Right lobe of liver (tissue), 6 donors: Measurements from ENCODE around the gene CCDC6. TPM values are rescaled to one million over a fixed set of nuclear protein-coding genes. Genes with fewer than 3 reads are reported as not detected.
A peak's percentile ranks its signal among the peaks of the same experiment; 100 is the strongest.

Source experiments
- ATAC-seq, 4 donors: fragments of 200-7000 bp; cut with Tn5 transposase; one replicate each; pipeline ENCODE4 v1.9.1; 2020; ENCODE audit warnings: mild to moderate bottlenecking in 4 of 4, moderate library complexity in 4 of 4
- DNase-seq, 3 donors: peaks; one replicate each; pipeline ENCODE4 v3.0.0-alpha.2; 2020
- H3K27ac ChIP-seq, 3 donors: fragments of 200-600 bp; one replicate each; pipeline ENCODE4 v1.8.0; 2022
- H3K27me3 ChIP-seq, 2 donors: fragments of 200-600 bp; one replicate each; pipeline ENCODE4 v1.8.0; 2022
- H3K36me3 ChIP-seq, 4 donors: fragments of 200-600 bp; sonication (generic) in 1 of 4; one replicate each; pipeline versions ENCODE4 v1.5.1 to v1.8.0; 2017 to 2022; ENCODE audit warnings: control low read depth in 1 of 4
- H3K4me1 ChIP-seq, 4 donors: fragments of 200-600 bp; sonication (generic) in 1 of 4; one replicate each; pipeline versions ENCODE4 v1.5.1 to v1.8.0; 2017 to 2022; ENCODE audit warnings: control low read depth in 1 of 4
- H3K4me3 ChIP-seq, 3 donors: fragments of 200-600 bp; one replicate each; pipeline ENCODE4 v1.8.0; 2022
- H3K9me3 ChIP-seq, 4 donors: fragments of 200-600 bp; sonication (generic) in 1 of 4; one replicate each; pipeline versions ENCODE4 v1.5.1 to v1.8.0; 2017 to 2022; ENCODE audit warnings: control low read depth in 1 of 4
- POLR2A ChIP-seq: fragments of 450-650 bp; IDR thresholded peaks from one replicate; pipeline ENCODE4 v1.6.1; 2017; ENCODE audit warnings: antibody characterized with exemption, mild to moderate bottlenecking
- WGBS: methylation state at CpG from one replicate; pipeline ENCODE4 v1.1.6; 2018; ENCODE audit warnings: low coverage, low lambda C conversion rate; ENCODE audit not compliant: insufficient coverage; ENCODE audit errors: missing lambda C conversion rate; 5-methylcytosine and 5-hydroxymethylcytosine counted together
- intact Hi-C, 2 donors: fragments of 100-400 bp; cut with DNase I; formaldehyde crosslinking; loops; one replicate each; pipeline versions ENCODE4 v1.11.2 to v1.14.1; 2022
- total RNA-seq, 6 experiments: library from RNA; depleted of rRNA in 2 of 6; stranded (reverse); fragments of >200 nt in 2 of 6; fragmentation: NEBNext Ultra II Directional in 3 of 6; extraction: Animal tissue kit (Norgen Biotek cat#: 25700) in 3 of 6; gene quantifications; one replicate each; pipeline versions ENCODE4 v1.1.0 to v1.2.4, GENCODE V29; 2016 to 2023
- TF ChIP-seq, protein P1 (sequence below), 4 donors: fragments of 200-600 bp in 3 of 4; fragments of 450-650 bp in 1 of 4; IDR thresholded peaks; one replicate each; pipeline versions ENCODE4 v1.5.1 to v1.8.0; 2016 to 2022; ENCODE audit warnings: antibody characterized with exemption in 4 of 4, mild to moderate bottlenecking in 2 of 4
- donor health status: DM: no; HTN: yes; CAD: no.
- donor health status: DM: no; HTN: no; CAD: no.
- donor health status: DM: no; HTN: no; CAD: no.
- donor health status: DM: no; HTN: yes; CAD: no.
- donor health status: DM: no; HTN: yes; CAD: no.

The CCDC6 gene
- total RNA-seq, 6 experiments from 2014 or later = 9.2 to 20.4 (median 14.8) TPM

DNA sequence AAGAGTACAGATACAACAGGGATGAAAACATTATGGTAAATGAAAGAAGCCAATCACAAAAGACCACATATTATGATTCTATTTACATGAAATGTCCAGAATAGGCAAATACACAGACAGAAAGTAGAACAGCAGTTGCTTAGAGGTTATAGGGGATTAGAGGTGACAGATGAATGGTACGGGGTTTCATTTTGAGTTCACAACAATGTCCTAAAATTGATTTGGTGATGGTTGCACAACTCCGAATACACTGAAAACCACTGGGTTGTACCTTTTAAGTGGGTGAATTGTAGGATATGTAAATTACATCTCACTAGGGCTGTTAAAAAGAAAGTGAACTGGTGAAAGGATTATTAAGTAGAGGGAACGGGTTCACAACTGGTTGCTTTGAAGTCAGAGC is 76.8 kb downstream of the CCDC6 start:
- no peak for DNase-seq
- Histone ChIP-seq H3K4me3 (no peak overlapping the region), H3K27me3 (no peaks in the 10 kb centered on the region), H3K9me3 (no peaks in the 10 kb centered on the region), H3K4me1 (peaks cover 0 to 11% (median 0%) of the 10 kb centered on the region in 4 donors), H3K36me3 (peaks cover 0 to 3% (median 0%) of the 10 kb centered on the region in 4 donors), H3K27ac (no peak overlapping the region)
- TF ChIP-seq POLR2A = no peak
- TF ChIP-seq, protein P1, sequence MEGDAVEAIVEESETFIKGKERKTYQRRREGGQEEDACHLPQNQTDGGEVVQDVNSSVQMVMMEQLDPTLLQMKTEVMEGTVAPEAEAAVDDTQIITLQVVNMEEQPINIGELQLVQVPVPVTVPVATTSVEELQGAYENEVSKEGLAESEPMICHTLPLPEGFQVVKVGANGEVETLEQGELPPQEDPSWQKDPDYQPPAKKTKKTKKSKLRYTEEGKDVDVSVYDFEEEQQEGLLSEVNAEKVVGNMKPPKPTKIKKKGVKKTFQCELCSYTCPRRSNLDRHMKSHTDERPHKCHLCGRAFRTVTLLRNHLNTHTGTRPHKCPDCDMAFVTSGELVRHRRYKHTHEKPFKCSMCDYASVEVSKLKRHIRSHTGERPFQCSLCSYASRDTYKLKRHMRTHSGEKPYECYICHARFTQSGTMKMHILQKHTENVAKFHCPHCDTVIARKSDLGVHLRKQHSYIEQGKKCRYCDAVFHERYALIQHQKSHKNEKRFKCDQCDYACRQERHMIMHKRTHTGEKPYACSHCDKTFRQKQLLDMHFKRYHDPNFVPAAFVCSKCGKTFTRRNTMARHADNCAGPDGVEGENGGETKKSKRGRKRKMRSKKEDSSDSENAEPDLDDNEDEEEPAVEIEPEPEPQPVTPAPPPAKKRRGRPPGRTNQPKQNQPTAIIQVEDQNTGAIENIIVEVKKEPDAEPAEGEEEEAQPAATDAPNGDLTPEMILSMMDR (IDR thresholded peaks at IDR 0.05) = no peak
- intact Hi-C loops = loop anchor here in 1 of 2 donors (10.0 kb wide), 1 partner anchor 205 kb away; no protein-coding TSS in a partner anchor
- WGBS = 77% methylated on average over 3 of the region's 3 CpGs
- no peak for ATAC-seq

DNA sequence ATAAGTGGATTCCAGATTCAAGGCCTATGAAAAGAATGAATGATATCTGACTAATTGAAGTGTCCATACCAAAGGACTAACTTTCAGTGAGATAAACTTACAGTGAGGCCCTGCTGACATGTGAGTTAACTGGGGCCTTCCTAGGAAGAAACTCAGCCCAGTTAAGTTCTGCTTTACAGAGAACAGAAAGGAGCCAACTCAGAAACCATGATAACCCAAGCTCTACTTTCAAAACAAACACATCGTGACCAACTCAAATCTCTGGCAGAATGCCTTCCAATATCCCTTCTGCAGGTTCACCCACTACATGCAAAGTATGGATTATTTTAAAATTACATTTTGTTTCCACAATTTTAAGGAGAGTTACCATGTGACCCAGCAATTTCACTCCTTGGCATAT is 77.3 kb downstream of the CCDC6 start:
- Histone ChIP-seq H3K4me3 (no peak overlapping the region), H3K36me3 (peaks cover 0 to 3% (median 0%) of the 10 kb centered on the region in 4 donors), H3K4me1 (peaks cover 0 to 11% (median 0%) of the 10 kb centered on the region in 4 donors), H3K9me3 (no peaks in the 10 kb centered on the region), H3K27me3 (no peaks in the 10 kb centered on the region), H3K27ac (no peak overlapping the region)
- ATAC-seq = peak in 2 of 4 donors; percentile 28 to 42
- 7% methylated on average over 1 of the region's 1 CpG for WGBS
- DNase-seq = no peak
- intact Hi-C loops = loop anchor here in 1 of 2 donors (10.0 kb wide), 1 partner anchor 204 kb away; no protein-coding TSS in a partner anchor
- TF ChIP-seq POLR2A = no peak
- TF ChIP-seq, protein P1 (IDR thresholded peaks at IDR 0.05) = no peak

DNA sequence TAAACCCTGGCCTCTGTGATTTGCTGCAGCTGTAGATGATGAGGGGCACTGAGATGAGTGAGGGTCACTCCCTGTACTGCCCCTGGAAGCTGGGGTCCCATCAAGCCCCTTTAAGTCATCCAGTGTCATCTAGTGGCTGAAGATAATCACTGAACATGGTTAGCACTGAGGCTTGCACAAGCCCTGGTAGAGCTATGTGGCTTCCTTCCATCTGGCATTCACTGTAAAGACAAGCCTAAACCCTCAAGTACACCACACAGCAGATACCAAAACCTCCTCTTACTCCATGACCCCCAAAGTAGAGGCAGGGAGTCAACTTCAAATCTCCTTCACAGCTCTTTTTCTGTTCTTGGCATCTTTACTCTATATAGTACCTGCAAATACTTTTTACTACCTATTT is 80.4 kb downstream of the CCDC6 start:
- no peak for TF ChIP-seq POLR2A
- TF ChIP-seq, protein P1 (IDR thresholded peaks at IDR 0.05) = no peak
- no peaks in the 10 kb centered on the region for H3K9me3 ChIP-seq
- no peaks in the 10 kb centered on the region for H3K27me3 ChIP-seq
- H3K27ac ChIP-seq = no peak overlapping the region
- no peaks in the 10 kb centered on the region for H3K36me3 ChIP-seq
- H3K4me3 ChIP-seq = no peak overlapping the region
- ATAC-seq = peak in 1 of 4 donors; percentile 28
- peaks cover 0 to 4% (median 0%) of the 10 kb centered on the region in 4 donors for H3K4me1 ChIP-seq
- intact Hi-C loops = loop anchor here in 1 of 2 donors (10.0 kb wide), 1 partner anchor 201 kb away; no protein-coding TSS in a partner anchor
- no peak for DNase-seq

DNA sequence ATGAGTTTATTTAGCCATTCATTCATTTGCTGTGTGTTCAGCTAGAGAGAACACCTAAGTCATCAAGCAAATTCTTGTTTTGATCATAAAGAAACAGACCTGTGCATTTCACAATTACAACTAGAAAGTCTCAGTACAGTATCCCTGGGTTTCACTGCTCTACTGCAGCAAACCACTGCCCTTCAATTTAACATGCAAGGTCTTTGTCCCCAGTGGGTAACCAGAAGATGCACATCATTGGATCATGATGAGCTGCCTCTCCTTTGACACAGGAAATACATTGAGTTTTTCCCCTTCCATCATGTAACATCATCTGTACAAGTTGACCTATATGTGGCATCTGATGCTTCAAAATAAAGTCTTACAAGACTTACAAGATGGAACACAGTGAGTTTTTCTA is 82.6 kb downstream of the CCDC6 start:
- no peaks in the 10 kb centered on the region for H3K36me3 ChIP-seq
- no peaks in the 10 kb centered on the region for H3K9me3 ChIP-seq
- H3K4me3 ChIP-seq = no peak overlapping the region
- intact Hi-C loops = loop anchor here in 1 of 2 donors (10.0 kb wide), 1 partner anchor 199 kb away; no protein-coding TSS in a partner anchor
- ATAC-seq = no peak
- no peak for TF ChIP-seq POLR2A
- TF ChIP-seq, protein P1 (IDR thresholded peaks at IDR 0.05) = no peak
- H3K4me1 ChIP-seq = no peaks in the 10 kb centered on the region
- no peak for DNase-seq
- no peaks in the 10 kb centered on the region for H3K27me3 ChIP-seq
- H3K27ac ChIP-seq = no peak overlapping the region

DNA sequence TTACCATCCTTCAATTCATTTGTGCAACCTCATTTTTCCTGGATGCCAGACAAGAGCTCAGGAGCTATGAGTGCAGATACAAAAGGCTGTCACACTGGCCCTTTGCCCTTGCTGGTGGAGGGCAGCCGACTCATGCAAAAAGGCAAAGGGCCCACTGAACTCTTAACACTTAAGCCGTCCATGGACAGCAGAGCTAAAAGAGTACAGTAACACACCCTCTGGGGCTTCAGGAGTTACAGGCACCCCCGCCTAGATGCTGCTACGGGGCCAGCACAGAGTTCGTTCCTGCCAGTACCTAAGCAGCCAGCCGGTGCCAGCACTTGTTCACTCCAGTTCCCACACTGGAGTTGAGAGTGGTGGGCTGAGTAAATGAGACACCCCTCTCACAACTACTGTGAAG is 83.2 kb downstream of the CCDC6 start:
- TF ChIP-seq, protein P1 (IDR thresholded peaks at IDR 0.05) = no peak
- TF ChIP-seq POLR2A = no peak
- intact Hi-C loops = loop anchor here in 1 of 2 donors (10.0 kb wide), 1 partner anchor 198 kb away; no protein-coding TSS in a partner anchor
- H3K36me3 ChIP-seq = no peaks in the 10 kb centered on the region
- no peaks in the 10 kb centered on the region for H3K9me3 ChIP-seq
- H3K27ac ChIP-seq = no peak overlapping the region
- H3K27me3 ChIP-seq = no peaks in the 10 kb centered on the region
- ATAC-seq (no peak), DNase-seq (no peak)
- no peaks in the 10 kb centered on the region for H3K4me1 ChIP-seq
- WGBS = 79% methylated on average over 2 of the region's 6 CpGs
- no peak overlapping the region for H3K4me3 ChIP-seq
